HG02798 (cell line): Measurements from ENCODE around the gene PAPSS1.

Source experiments
- ATAC-seq: cut with Tn5 transposase; IDR thresholded peaks from one replicate; pipeline ENCODE4 v1.9.1; 2021; ENCODE audit warnings: mild to moderate bottlenecking; ENCODE audit not compliant: unreplicated experiment, poor library complexity

The PAPSS1 gene

GRCh38 chr4:107577743-107578142, 142.3 kb downstream of the PAPSS1 start:
- no peak for ATAC-seq

- no peak for ATAC-seq
Observed at GRCh38 chr4:107575243-107575642, 144.8 kb downstream of the PAPSS1 start.

GRCh38 chr4:107572281-107572680, 147.8 kb downstream of the PAPSS1 start:
- no peak for ATAC-seq

GRCh38 chr4:107570952-107571351, 149.1 kb downstream of the PAPSS1 start:
- ATAC-seq, result no peak

GRCh38 chr4:107564326-107564725, 155.7 kb downstream of the PAPSS1 start:
- ATAC-seq, result no peak
